HCT116 (cell line): Measurements from ENCODE around the gene ELP5.
A peak's percentile ranks its signal among the peaks of the same experiment; 100 is the strongest.

Source experiments
- CEBPB ChIP-seq: IDR thresholded peaks from 2 replicates; pipeline ENCODE4 v1.6.1; 2012; ENCODE audit warnings: low read depth
- CTCF ChIP-seq, 3 experiments: fragments of 200-600 bp in 1 of 3; sonication (generic) in 1 of 3; IDR thresholded peaks in 2 of 3; conservative IDR thresholded peaks in 1 of 3; 2 replicates each; pipeline ENCODE4 v1.5.1; 2012 to 2017; ENCODE audit warnings: low read depth in 2 of 3, low read length in 2 of 3, antibody characterized with exemption in 1 of 3, borderline replicate concordance in 1 of 3, control low read depth in 1 of 3, mild to moderate bottlenecking in 1 of 3, mixed read lengths in 1 of 3, mixed run types in 1 of 3, moderate library complexity in 1 of 3; ENCODE audit not compliant: insufficient read depth in 1 of 3
- EZH2 ChIP-seq: fragments of 200-600 bp; sonication (generic); IDR thresholded peaks from 2 replicates; pipeline ENCODE4 v1.6.1; 2017; ENCODE audit warnings: antibody characterized with exemption, mixed run types
- EZH2phosphoT487 ChIP-seq: fragments of 200-600 bp; IDR thresholded peaks from 2 replicates; pipeline ENCODE4 v1.6.1; 2018; ENCODE audit warnings: antibody characterized with exemption, borderline replicate concordance
- MAX ChIP-seq: IDR thresholded peaks from 2 replicates; pipeline ENCODE4 v1.6.1; 2012
- POLR2A ChIP-seq: IDR thresholded peaks from 2 replicates; pipeline ENCODE4 v1.7.0; 2011; ENCODE audit warnings: borderline replicate concordance; ENCODE audit not compliant: insufficient read depth, insufficient read length; ENCODE audit errors: extremely low read depth
- POLR2AphosphoS5 ChIP-seq: IDR thresholded peaks from 2 replicates; pipeline ENCODE4 v1.6.1; 2011; ENCODE audit warnings: mild to moderate bottlenecking, low read depth, low read length, moderate library complexity
- REST ChIP-seq: IDR thresholded peaks from 2 replicates; pipeline ENCODE4 v1.6.1; 2012; ENCODE audit warnings: low read depth
- SIN3A ChIP-seq: IDR thresholded peaks from 2 replicates; pipeline ENCODE4 v1.6.1; 2012; ENCODE audit warnings: low read depth
- SP1 ChIP-seq: IDR thresholded peaks from 2 replicates; pipeline ENCODE4 v1.6.1; 2012; ENCODE audit warnings: low read depth
- YY1 ChIP-seq: IDR thresholded peaks from 2 replicates; pipeline ENCODE4 v1.6.1; 2011; ENCODE audit warnings: low read length, low read depth, moderate library complexity, mild to moderate bottlenecking; ENCODE audit not compliant: insufficient replicate concordance; ENCODE audit errors: extremely low read depth

- TF ChIP-seq REST, result no peak
- TF ChIP-seq CTCF (IDR thresholded peaks at IDR 0.05 in 2 of 3, conservative IDR thresholded peaks at IDR 0.05 in 1 of 3; ENCODE audit: borderline replicate concordance in 1 of 3, insufficient read depth in 1 of 3, low read depth in 2 of 3, low read length in 2 of 3), result no peak
- no peak for TF ChIP-seq YY1
- no peak for TF ChIP-seq POLR2A
- no peak for TF ChIP-seq CEBPB
- TF ChIP-seq SIN3A, result peak; percentile 36; the same call in 1 of the 2 replicates
- TF ChIP-seq POLR2AphosphoS5, result peak; percentile 41; the same call in 1 of the 2 replicates
- TF ChIP-seq SP1, result no peak
- TF ChIP-seq EZH2, result no peak
- TF ChIP-seq MAX, result no peak; the same call in 1 of the 2 replicates
- no peak for TF ChIP-seq EZH2phosphoT487
Observed at GRCh38 chr17:7260651-7261378, 8.8 kb downstream of the ELP5 start.
